Fibroblast of the conjunctiva (primary cell): ENCODE measurements around the gene ENO4.

Experiments used
- DNase-seq: peaks from one replicate; pipeline ENCODE4 v3.0.0-alpha.2; 2010; ENCODE audit warnings: low read depth

The ENO4 gene

GRCh38 chr10:116917481-116917880 is 68.2 kb downstream of the ENO4 start:
- DNase-seq = no peak

GRCh38 chr10:116918583-116918982 is 69.3 kb downstream of the ENO4 start:
- no peak for DNase-seq

GRCh38 chr10:116919164-116919563 is 69.9 kb downstream of the ENO4 start:
- no peak for DNase-seq

GRCh38 chr10:116919706-116920105 is 70.4 kb downstream of the ENO4 start:
- no peak for DNase-seq

- DNase-seq = no peak
Measured at GRCh38 chr10:116925056-116925455, 75.8 kb downstream of the ENO4 start.

GRCh38 chr10:116926426-116926825 is 77.1 kb downstream of the ENO4 start:
- DNase-seq = no peak

GRCh38 chr10:116931806-116932205 is 82.5 kb downstream of the ENO4 start:
- DNase-seq = no peak
